Endothelial cell of umbilical vein (primary cell): ENCODE results near the gene TREX2.

Source experiments
- EZH2 ChIP-seq: IDR thresholded peaks from 2 replicates; pipeline ENCODE4 v1.6.1; 2012; ENCODE audit warnings: borderline replicate concordance, low read depth, mild to moderate bottlenecking, moderate library complexity, low read length, inconsistent platforms; ENCODE audit not compliant: severe bottlenecking
- JUN ChIP-seq: IDR thresholded peaks from 2 replicates; pipeline ENCODE4 v1.6.1; 2011; ENCODE audit warnings: borderline replicate concordance, low read depth; ENCODE audit not compliant: insufficient read length, insufficient read depth
- MAX ChIP-seq: IDR thresholded peaks from 2 replicates; pipeline ENCODE4 v1.6.1; 2011; ENCODE audit not compliant: insufficient read depth, insufficient read length
- POLR2A ChIP-seq: IDR thresholded peaks from 2 replicates; pipeline ENCODE4 v1.6.1; 2012; ENCODE audit warnings: low read depth, mild to moderate bottlenecking, control low read depth, low read length
- POLR2AphosphoS5 ChIP-seq: IDR thresholded peaks from 2 replicates; pipeline ENCODE4 v1.6.1; 2012; ENCODE audit warnings: low read depth, mild to moderate bottlenecking, control low read depth, low read length, moderate library complexity; ENCODE audit not compliant: insufficient read depth
- TF ChIP-seq, protein P1 (sequence below), 2 donors: IDR thresholded peaks; 1 replicate in 1 of 2; 2 replicates in 1 of 2; pipeline ENCODE4 v1.5.1; 2011; ENCODE audit warnings: low read length in 2 of 2, mild to moderate bottlenecking in 2 of 2, moderate library complexity in 2 of 2, control low read depth in 1 of 2, inconsistent platforms in 1 of 2, low read depth in 1 of 2; ENCODE audit not compliant: insufficient read depth in 1 of 2; ENCODE audit errors: extremely low read depth in 1 of 2

GRCh38 chrX:153414856-153415510, 30.9 kb downstream of the TREX2 start:
- TF ChIP-seq, protein P1, sequence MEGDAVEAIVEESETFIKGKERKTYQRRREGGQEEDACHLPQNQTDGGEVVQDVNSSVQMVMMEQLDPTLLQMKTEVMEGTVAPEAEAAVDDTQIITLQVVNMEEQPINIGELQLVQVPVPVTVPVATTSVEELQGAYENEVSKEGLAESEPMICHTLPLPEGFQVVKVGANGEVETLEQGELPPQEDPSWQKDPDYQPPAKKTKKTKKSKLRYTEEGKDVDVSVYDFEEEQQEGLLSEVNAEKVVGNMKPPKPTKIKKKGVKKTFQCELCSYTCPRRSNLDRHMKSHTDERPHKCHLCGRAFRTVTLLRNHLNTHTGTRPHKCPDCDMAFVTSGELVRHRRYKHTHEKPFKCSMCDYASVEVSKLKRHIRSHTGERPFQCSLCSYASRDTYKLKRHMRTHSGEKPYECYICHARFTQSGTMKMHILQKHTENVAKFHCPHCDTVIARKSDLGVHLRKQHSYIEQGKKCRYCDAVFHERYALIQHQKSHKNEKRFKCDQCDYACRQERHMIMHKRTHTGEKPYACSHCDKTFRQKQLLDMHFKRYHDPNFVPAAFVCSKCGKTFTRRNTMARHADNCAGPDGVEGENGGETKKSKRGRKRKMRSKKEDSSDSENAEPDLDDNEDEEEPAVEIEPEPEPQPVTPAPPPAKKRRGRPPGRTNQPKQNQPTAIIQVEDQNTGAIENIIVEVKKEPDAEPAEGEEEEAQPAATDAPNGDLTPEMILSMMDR (IDR thresholded peaks at IDR 0.05; ENCODE audit: extremely low read depth in 1 of 2, insufficient read depth in 1 of 2, low read depth in 1 of 2, low read length in 2 of 2), result no peak
- TF ChIP-seq POLR2A (no peak), MAX (no peak), EZH2 (no peak), POLR2AphosphoS5 (no peak), JUN (no peak)
